DOHH2 (cell line): ENCODE results near the gene SEL1L.

Experiments used
- EZH2phosphoT487 ChIP-seq: fragments of 200-600 bp; sonication (generic); IDR thresholded peaks from 2 replicates; pipeline ENCODE4 v1.6.1; 2017; ENCODE audit warnings: borderline replicate concordance, mild to moderate bottlenecking, antibody characterized with exemption, low read length, moderate library complexity, mixed read lengths
- TF ChIP-seq, protein P1 (sequence below): fragments of 200-600 bp; sonication (generic); IDR thresholded peaks from one replicate; pipeline ENCODE4 v1.5.1; 2014; ENCODE audit warnings: antibody characterized with exemption, mild to moderate bottlenecking, low read depth, low read length; ENCODE audit not compliant: poor library complexity, severe bottlenecking

DNA sequence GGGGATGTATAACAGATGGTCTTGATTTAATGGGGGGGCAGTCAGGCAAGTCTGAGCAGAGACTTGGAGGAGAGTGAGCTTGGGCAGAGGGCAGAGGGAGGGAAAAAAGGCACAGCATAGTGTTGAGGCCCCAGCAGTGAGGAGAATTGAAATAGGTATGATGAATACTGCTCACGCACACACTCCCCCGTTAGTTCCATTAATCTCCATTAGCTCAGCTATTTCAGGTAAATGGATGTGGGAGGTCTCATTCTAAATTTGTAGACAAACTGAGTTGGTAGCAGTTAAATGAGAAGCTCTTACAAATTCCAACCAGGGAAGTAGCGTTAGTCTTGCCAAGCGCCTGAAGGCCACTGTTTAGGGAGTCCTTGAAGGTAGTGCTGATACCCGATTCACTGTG lies 66.8 kb downstream of the SEL1L start:
- TF ChIP-seq, protein P1, sequence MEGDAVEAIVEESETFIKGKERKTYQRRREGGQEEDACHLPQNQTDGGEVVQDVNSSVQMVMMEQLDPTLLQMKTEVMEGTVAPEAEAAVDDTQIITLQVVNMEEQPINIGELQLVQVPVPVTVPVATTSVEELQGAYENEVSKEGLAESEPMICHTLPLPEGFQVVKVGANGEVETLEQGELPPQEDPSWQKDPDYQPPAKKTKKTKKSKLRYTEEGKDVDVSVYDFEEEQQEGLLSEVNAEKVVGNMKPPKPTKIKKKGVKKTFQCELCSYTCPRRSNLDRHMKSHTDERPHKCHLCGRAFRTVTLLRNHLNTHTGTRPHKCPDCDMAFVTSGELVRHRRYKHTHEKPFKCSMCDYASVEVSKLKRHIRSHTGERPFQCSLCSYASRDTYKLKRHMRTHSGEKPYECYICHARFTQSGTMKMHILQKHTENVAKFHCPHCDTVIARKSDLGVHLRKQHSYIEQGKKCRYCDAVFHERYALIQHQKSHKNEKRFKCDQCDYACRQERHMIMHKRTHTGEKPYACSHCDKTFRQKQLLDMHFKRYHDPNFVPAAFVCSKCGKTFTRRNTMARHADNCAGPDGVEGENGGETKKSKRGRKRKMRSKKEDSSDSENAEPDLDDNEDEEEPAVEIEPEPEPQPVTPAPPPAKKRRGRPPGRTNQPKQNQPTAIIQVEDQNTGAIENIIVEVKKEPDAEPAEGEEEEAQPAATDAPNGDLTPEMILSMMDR: no peak
- TF ChIP-seq EZH2phosphoT487: no peak
